ENCODE data around the gene ZDHHC8. TPM values are rescaled to one million over a fixed set of nuclear protein-coding genes. Genes with fewer than 3 reads are reported as not detected.

The ZDHHC8 gene
- total RNA-seq, 1 experiment from 2014 or later: 78.4 TPM

DNA sequence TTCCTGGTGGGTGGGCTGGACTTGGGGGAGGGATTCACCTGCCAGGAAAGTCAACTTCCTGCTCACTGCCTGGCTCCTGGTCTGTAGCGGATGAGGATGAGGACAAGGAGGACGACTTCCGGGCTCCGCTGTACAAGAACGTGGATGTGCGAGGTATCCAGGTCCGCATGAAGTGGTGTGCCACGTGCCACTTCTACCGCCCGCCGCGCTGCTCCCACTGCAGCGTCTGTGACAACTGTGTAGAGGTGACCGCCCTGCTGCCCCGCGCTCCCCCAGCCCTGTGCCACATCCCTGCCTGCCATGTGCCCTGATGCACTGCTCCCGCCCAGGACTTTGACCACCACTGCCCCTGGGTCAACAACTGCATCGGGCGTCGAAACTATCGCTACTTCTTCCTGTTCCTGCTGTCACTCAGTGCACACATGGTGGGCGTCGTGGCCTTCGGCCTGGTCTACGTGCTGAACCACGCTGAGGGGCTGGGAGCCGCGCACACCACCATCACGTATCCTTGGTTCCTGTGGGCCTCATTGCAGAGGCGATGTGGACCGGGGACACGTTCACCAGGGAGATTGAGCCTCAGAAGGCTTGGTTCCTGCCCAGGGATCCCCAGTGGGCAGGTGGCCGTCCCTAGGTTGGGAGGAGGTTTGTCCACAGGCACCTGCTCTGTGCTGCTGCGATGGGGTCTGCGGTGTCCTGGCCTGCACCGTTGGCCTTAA is 7.9 kb downstream of the ZDHHC8 start:
- H3K4me3 Mint-ChIP-seq (ENCODE audit: low read depth, unreplicated experiment): no peak overlapping the region
- H3K36me3 Mint-ChIP-seq (ENCODE audit: insufficient read depth, unreplicated experiment): peaks cover 12% of the 10 kb centered on the region
- no peak for DNase-seq
- H3K4me1 Mint-ChIP-seq (ENCODE audit: low read depth, unreplicated experiment): no peaks in the 10 kb centered on the region
- no peak for TF ChIP-seq CTCF (IDR thresholded peaks at IDR 0.05; ENCODE audit: unreplicated experiment)
- intact Hi-C loops (cut with micrococcal nuclease; ENCODE audit: unreplicated experiment): no loop called here
- CTCF ChIA-PET: no interaction called here
- no peaks in the 10 kb centered on the region for H3K27me3 Mint-ChIP-seq (ENCODE audit: unreplicated experiment)
- TSS peak; percentile 36 for BruUV-seq (replicated peaks)
- H3K27ac Mint-ChIP-seq (ENCODE audit: unreplicated experiment): no peak overlapping the region
- H3K9me3 Mint-ChIP-seq (ENCODE audit: low read depth, unreplicated experiment): no peaks in the 10 kb centered on the region

DNA sequence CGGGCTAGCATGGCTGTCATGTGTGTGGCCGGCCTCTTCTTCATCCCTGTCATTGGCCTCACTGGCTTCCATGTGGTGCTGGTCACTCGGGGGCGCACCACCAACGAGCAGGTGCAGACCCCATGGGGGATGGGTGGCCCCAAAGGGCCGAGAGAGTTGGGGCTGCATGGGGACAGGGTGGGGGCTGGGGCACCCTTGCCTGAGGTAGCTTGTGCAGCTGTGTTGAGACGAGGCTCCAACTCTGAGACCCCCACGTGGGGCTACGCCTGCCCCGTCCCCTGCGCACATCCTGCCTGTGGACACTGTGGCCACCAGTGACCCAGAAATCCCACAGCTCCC is 8.5 kb downstream of the ZDHHC8 start:
- H3K9me3 Mint-ChIP-seq (ENCODE audit: low read depth, unreplicated experiment): no peaks in the 10 kb centered on the region
- intact Hi-C loops (cut with micrococcal nuclease; ENCODE audit: unreplicated experiment): no loop called here
- no peak for DNase-seq
- TF ChIP-seq CTCF (IDR thresholded peaks at IDR 0.05; ENCODE audit: unreplicated experiment): no peak
- H3K4me3 Mint-ChIP-seq (ENCODE audit: low read depth, unreplicated experiment): no peak overlapping the region
- BruUV-seq (replicated peaks): no TSS peak
- peaks cover 12% of the 10 kb centered on the region for H3K36me3 Mint-ChIP-seq (ENCODE audit: insufficient read depth, unreplicated experiment)
- no peaks in the 10 kb centered on the region for H3K4me1 Mint-ChIP-seq (ENCODE audit: low read depth, unreplicated experiment)
- no peaks in the 10 kb centered on the region for H3K27me3 Mint-ChIP-seq (ENCODE audit: unreplicated experiment)
- CTCF ChIA-PET: no interaction called here
- no peak overlapping the region for H3K27ac Mint-ChIP-seq (ENCODE audit: unreplicated experiment)

DNA sequence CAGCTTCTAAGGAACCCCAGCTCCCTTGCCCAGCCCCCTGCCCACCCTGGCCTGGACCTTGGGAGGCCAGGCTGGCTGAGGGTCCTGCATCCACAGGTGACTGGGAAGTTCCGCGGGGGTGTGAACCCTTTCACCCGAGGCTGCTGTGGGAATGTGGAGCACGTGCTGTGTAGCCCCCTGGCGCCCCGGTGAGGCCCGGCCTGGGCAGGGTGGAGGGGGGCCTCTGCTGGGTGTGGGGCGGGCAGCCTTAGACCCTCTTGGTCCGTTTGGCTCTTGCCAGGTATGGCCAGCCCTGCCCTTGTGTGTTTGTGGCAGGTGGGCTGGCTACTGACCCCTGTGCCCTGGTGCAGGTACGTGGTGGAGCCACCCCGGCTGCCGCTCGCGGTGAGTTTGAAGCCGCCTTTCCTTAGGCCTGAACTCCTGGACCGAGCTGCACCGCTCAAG is 8.9 kb downstream of the ZDHHC8 start:
- no peaks in the 10 kb centered on the region for H3K27me3 Mint-ChIP-seq (ENCODE audit: unreplicated experiment)
- TF ChIP-seq CTCF (IDR thresholded peaks at IDR 0.05; ENCODE audit: unreplicated experiment): no peak
- no peak overlapping the region for H3K4me3 Mint-ChIP-seq (ENCODE audit: low read depth, unreplicated experiment)
- H3K9me3 Mint-ChIP-seq (ENCODE audit: low read depth, unreplicated experiment): no peaks in the 10 kb centered on the region
- TSS peak; percentile 20 for BruUV-seq (replicated peaks)
- H3K36me3 Mint-ChIP-seq (ENCODE audit: insufficient read depth, unreplicated experiment): peaks cover 12% of the 10 kb centered on the region
- no peaks in the 10 kb centered on the region for H3K4me1 Mint-ChIP-seq (ENCODE audit: low read depth, unreplicated experiment)
- intact Hi-C loops (cut with micrococcal nuclease; ENCODE audit: unreplicated experiment): no loop called here
- DNase-seq: no peak
- H3K27ac Mint-ChIP-seq (ENCODE audit: unreplicated experiment): no peak overlapping the region
- CTCF ChIA-PET: no interaction called here

GRCh38 chr22:20141186-20142077 is 9.8 kb downstream of the ZDHHC8 start:
- no peak overlapping the region for H3K27ac Mint-ChIP-seq (ENCODE audit: unreplicated experiment)
- intact Hi-C loops (cut with micrococcal nuclease; ENCODE audit: unreplicated experiment): no loop called here

More at GRCh38 chr22:20141186-20142077, 9.8 kb downstream of the ZDHHC8 start:
- no peak for TF ChIP-seq CTCF (IDR thresholded peaks at IDR 0.05; ENCODE audit: unreplicated experiment)
- no peaks in the 10 kb centered on the region for H3K9me3 Mint-ChIP-seq (ENCODE audit: low read depth, unreplicated experiment)
- no peaks in the 10 kb centered on the region for H3K27me3 Mint-ChIP-seq (ENCODE audit: unreplicated experiment)
- no peak overlapping the region for H3K4me3 Mint-ChIP-seq (ENCODE audit: low read depth, unreplicated experiment)
- no TSS peak for BruUV-seq (replicated peaks)
- H3K4me1 Mint-ChIP-seq (ENCODE audit: low read depth, unreplicated experiment): no peaks in the 10 kb centered on the region
- DNase-seq: no peak
- CTCF ChIA-PET: no interaction called here
- H3K36me3 Mint-ChIP-seq (ENCODE audit: insufficient read depth, unreplicated experiment): peaks cover 12% of the 10 kb centered on the region
